HG02678 (cell line): ENCODE data around the gene FADS6.

Experiments
- ATAC-seq: cut with Tn5 transposase; IDR thresholded peaks from one replicate; pipeline ENCODE4 v1.9.1; 2021; ENCODE audit warnings: mild to moderate bottlenecking, moderate library complexity; ENCODE audit not compliant: unreplicated experiment

Gene FADS6

DNA sequence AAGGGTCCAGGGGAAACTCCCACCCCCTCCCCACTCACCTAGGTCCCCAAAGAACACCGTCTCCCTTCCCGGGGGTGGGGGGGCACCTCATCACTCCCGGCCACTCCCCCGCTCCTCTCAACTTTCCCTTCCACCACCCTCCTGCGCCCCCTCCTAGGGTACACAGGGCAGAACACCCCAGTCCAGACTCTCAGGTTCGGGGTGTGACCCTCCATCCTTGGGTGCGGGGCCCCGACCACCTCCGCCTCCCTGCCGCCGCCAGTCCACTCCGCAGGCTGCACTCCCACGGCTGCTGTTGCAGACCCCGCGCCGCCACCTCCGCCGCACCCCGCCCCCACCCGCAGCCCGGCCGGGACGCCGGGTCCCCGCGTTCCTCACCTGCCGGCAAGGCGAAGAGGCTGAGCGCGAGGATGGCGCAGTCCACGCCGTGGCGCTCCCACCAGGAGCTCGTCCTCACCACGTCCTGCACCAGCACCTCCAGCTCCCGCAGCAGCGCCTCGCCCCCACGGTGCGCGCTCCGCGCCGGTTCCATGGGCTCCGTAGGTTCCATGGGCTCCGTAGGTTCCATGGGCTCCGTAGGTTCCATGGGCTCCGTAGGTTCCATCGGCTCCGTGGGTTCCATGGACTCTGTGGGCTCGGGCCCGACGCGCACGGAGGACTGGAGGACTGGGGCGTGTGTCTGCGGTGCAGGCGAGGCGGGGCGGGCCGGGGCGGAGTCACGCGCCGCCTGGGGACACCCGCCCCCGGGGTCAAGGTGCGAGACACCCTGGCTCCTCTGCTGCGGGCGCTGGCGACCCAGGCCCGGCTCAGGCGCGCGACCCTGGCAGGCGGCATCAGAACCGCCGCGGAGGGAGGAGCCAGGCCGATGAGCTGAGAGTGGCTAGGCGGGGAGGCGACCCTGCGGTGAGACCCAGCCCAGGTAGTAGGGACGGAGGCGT, at the start of gene FADS6:
TSS of gene FADS6 (minus strand) at position 660 of the 938 bp plus-strand sequence. CDS start at position 622, 38 bp downstream.
- ATAC-seq, result no peak

DNA sequence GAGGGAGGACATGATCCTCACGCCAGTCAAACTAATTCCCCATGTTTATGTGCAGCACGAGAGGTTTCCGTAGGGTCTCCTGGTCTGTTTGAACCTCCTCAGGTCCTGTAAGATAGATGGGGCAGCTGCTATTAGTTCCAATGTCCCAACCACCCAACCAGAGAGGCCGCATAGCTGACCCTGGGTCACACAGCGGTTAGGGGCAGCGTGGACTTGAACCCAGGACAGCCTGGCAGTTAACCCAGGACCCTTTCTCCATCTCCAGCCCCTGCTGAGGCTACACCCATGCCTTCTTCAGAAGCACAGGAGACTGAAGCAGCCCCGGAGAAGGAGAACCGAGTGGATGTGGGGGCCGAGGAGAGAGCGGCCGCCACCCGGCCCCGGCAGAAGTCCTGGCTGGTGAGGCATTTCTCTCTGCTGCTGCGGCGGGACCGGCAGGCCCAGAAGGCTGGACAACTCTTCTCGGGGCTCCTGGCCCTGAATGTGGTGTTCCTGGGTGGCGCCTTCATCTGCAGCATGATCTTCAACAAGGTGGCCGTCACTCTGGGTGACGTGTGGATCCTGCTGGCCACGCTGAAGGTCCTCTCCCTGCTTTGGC, 47.8 kb upstream of the FADS6 start:
- ATAC-seq, result no peak

GRCh38 chr17:74939534-74939933, 46.1 kb upstream of the FADS6 start:
- no peak for ATAC-seq

GRCh38 chr17:74938194-74938950, 44.9 kb upstream of the FADS6 start:
- no peak for ATAC-seq

DNA sequence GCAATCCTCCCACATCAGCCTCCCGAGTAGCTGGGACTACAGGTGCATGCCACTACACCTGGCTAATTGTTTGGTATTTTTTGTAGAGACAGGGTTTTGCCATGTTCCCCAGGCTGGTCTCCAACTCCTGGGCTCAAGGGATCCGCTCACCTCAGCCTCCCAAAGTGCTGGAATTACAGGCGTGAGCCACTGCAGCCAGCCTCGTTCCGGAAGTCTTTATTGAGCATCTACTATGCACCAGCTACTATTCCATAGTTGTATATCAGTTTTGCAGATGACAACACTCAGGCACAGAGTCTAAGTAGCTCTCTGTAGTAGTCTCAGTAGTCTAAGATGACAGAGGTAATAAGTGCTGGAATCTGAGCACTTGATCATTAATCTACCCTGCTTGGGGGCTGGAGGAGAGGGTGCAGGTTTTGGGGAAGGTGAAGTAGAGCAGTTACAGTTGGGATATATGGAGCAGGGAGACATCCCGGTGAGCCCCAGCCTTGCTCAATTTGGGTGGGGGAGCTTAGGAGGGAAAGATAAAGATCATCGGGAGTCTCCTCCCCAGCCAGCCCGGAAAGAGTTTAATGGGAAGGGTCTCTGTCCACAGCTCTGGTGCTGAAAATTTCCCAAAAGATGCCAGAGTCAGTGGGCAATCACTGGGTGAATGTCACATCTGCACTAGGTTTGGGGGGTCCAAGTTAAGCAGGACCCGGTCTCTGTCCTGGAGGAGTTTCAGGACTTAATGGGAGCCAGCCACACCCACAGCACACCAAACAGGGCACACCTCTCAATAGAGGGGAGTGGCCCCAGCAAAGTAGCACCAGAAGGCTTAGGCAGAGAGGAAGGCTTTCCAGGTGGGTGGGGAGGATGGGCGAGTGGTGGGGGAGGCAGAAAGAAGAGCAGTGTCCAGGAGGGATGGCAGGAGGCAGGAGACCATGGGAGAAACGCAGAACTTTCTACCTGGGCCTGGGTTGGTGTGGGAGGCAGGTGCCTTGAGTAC, 43.9 kb upstream of the FADS6 start:
- no peak for ATAC-seq

DNA sequence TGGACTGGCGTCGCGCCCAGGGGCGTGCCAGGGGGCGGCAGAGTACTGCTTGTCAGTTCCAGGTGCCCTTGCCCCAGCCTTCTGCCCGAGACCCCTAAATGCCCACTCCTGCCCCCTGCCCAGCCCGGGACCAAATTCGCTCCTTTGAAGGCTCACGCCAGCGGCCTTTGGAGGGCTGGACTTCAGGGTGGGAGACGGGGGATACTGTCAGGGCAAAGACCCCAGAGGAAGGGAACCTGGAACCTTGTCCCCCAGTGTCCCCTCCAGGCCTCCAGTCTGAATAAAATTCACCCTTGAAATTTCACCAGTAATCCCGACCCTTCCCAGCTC, 43.0 kb upstream of the FADS6 start:
- no peak for ATAC-seq

DNA sequence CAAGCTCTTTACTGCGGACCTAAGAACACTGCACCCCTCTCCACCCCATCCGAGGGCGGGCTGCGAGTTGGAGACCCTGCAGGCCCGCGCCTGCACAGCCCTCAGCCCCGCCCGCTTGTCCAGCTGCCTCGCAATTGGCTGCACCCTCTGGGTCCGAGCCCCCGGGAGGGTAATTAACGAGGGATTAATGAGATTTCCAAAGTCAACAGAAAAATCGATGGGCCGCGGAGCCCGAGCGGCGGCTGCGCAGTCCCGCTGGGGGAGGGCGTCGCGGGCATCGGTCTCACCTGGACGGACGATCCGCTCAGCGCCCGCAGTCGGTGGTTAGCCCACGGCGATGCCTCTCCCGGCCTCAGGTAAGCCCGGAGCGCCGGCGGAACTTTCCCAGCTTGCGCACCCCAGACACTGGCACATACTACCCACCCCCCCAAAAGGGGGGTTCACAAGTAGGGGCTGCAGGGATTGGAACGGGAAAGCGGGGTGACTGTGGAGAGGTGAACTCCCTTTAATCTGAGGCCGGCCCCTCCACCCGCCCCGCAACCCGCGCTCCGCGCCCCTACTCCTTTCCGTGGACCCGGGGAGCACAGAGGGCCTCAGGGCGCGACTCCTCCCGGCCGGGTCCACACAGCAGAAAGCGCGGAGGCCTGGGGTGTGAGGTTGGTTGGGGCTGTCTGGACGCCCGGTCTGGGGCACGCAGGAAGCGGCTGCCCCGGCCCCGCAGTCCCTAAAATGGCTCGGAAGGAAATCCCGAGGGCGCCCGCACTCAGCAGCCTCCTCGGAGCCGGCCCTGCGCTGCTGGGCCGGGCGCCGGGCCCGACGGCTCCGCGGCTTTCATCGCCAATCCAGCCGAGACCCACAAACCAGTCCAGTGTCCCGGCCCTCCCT, 42.4 kb upstream of the FADS6 start, which contains the start of gene OTOP3:
TSS of gene OTOP3 (plus strand) at position 314 of the 885 bp plus-strand sequence. CDS start at position 338, 24 bp downstream.
- no peak for ATAC-seq

- ATAC-seq, result no peak
These were observed 41.6 kb upstream of the FADS6 start for GRCh38 chr17:74935048-74935447.

DNA sequence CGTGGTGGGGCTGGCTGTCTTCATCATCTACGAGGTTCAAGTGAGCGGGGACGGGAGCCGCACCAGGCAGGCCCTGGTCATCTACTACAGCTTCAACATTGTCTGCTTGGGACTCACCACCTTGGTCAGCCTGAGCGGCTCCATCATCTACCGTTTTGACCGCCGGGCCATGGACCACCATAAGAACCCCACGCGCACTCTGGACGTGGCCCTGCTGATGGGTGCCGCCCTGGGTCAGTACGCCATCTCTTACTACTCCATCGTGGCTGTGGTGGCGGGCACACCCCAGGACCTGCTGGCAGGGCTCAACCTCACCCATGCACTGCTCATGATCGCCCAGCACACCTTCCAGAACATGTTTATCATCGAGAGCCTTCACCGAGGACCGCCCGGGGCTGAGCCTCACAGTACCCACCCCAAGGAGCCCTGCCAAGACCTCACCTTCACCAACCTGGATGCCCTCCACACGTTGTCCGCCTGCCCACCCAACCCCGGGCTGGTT, 37.2 kb upstream of the FADS6 start:
- no peak for ATAC-seq

- no peak for ATAC-seq
These were observed 35.4 kb upstream of the FADS6 start for GRCh38 chr17:74928786-74929185.

- ATAC-seq, result no peak
These were observed 31.8 kb upstream of the FADS6 start for GRCh38 chr17:74925242-74925641.

GRCh38 chr17:74924250-74924948, 31.0 kb upstream of the FADS6 start, which contains the start of gene OTOP2:
TSS of gene OTOP2 (plus strand) at chr17:74924273. CDS start at chr17:74924633, 360 bp downstream.
- ATAC-seq, result no peak

GRCh38 chr17:74923538-74924249, 30.3 kb upstream of the FADS6 start:
- no peak for ATAC-seq

- no peak for ATAC-seq
These were observed 29.5 kb upstream of the FADS6 start, which contains the start of gene USH1G for GRCh38 chr17:74922694-74923537. TSS of gene USH1G (minus strand) at chr17:74923255. CDS start at chr17:74923073, 182 bp downstream.

DNA sequence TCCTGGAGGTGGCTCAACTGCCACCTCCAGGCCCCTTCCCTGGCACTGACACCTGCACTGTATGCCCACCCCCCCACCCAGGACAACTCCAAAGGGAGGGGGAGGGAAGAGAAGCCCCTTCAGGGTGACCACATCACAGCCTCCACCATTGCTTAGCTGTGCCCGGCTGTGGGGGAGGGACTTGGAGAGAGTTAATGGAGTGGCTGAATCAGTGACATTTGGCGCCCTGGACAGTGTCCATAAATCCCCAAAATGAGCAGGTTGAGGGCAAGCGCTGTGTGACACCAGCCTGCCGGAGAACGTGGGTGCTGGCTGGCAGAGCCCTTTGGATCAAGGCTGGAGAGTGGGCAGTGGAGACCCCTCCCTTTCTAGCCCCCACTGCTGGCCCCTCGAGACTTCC, 28.7 kb upstream of the FADS6 start:
- ATAC-seq, result no peak

- ATAC-seq, result no peak
These were observed 28.3 kb upstream of the FADS6 start for GRCh38 chr17:74921769-74922168.
